GM12873 (cell line): ENCODE data around the gene TTC36.

ENCODE experiments used
- CTCF ChIP-seq: IDR thresholded peaks from 2 replicates; pipeline ENCODE4 v1.5.1; 2012; ENCODE audit warnings: low read depth, mild to moderate bottlenecking, moderate library complexity, low read length, control low read depth; ENCODE audit not compliant: insufficient read depth; ENCODE audit errors: missing control alignments

Gene TTC36

DNA sequence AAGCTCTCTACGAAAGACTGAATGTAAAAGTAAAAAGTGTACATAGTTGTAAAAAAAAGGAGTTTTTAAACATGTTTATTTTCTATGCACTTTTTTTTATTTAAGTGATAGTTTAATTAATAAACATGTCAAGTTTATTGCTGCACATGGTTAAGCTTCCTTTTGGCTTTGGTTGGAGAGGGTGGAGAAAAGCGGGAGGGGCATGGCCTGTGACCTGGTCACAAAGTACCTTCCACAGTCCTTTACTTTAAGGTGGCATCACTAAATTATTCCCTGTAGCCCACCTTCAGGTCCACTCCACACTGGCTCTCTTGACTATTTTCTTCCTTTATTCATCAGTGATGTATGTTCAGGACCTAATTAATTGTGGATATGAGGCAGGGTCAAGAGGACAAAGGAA is 586 bp upstream of the TTC36 start:
- no peak for TF ChIP-seq CTCF

- TF ChIP-seq CTCF = no peak
Measured at GRCh38 chr11:118528511-118528910, 1.2 kb downstream of the TTC36 start.

GRCh38 chr11:118529584-118530175 is 2.4 kb downstream of the TTC36 start:
- TF ChIP-seq CTCF = no peak

- no peak for TF ChIP-seq CTCF
Measured at GRCh38 chr11:118530180-118530682, 3.0 kb downstream of the TTC36 start.

GRCh38 chr11:118530683-118531596 is 3.7 kb downstream of the TTC36 start, which contains the start of gene TMEM25:
TMEM25 (plus strand) TSS chr11:118531192; CDS start chr11:118531802, 610 bp downstream.
- TF ChIP-seq CTCF = no peak

GRCh38 chr11:118531597-118532084 is 4.4 kb downstream of the TTC36 start:
- TF ChIP-seq CTCF = no peak

GRCh38 chr11:118532091-118532490 is 4.8 kb downstream of the TTC36 start:
- TF ChIP-seq CTCF = no peak
